SK-N-SH treated with all-trans-retinoic acid at 6 μM for 48 hours (cell line): ENCODE measurements around the gene PLAC8L1.
A peak's percentile ranks its signal among the peaks of the same experiment; 100 is the strongest.

Experiments
- ATAC-seq: fragments of 200-7000 bp; cut with Tn5 transposase; 3 replicates; pipeline ENCODE4 v1.9.1; 2020; ENCODE audit warnings: mild to moderate bottlenecking, moderate library complexity
- ARNTL ChIP-seq: fragments of 450-650 bp; formaldehyde crosslinking; IDR thresholded peaks from 2 replicates; pipeline ENCODE4 v1.5.0; 2020; ENCODE audit warnings: low read depth, mild to moderate bottlenecking, moderate library complexity, borderline replicate concordance
- CREB5 ChIP-seq: fragments of 250-450 bp; sonication (Bioruptor Pico); IDR thresholded peaks from 2 replicates; pipeline ENCODE4 v1.5.1; 2020; ENCODE audit warnings: low read depth, mild to moderate bottlenecking, moderate library complexity
- CSDC2 ChIP-seq: fragments of 250-450 bp; sonication (Bioruptor Pico); IDR thresholded peaks from 2 replicates; pipeline ENCODE4 v1.5.0; 2020; ENCODE audit warnings: mild to moderate bottlenecking, moderate library complexity
- CSRNP3 ChIP-seq: fragments of 250-450 bp; sonication (Bioruptor Pico); IDR thresholded peaks from 2 replicates; pipeline ENCODE4 v1.5.1; 2021; ENCODE audit warnings: mild to moderate bottlenecking, moderate library complexity
- ESRRG ChIP-seq: fragments of 250-450 bp; sonication (Bioruptor Pico); IDR thresholded peaks from 2 replicates; pipeline ENCODE4 v1.6.1; 2021; ENCODE audit warnings: mild to moderate bottlenecking
- GLIS3 ChIP-seq: fragments of 250-450 bp; sonication (Bioruptor Pico); IDR thresholded peaks from 2 replicates; pipeline ENCODE4 v1.5.0; 2020; ENCODE audit warnings: mild to moderate bottlenecking, moderate library complexity
- ISL1 ChIP-seq: fragments of 250-450 bp; sonication (Bioruptor Pico); IDR thresholded peaks from 2 replicates; pipeline ENCODE4 v2.1.2; 2022; ENCODE audit warnings: mild to moderate bottlenecking, moderate library complexity
- OSR1 ChIP-seq: fragments of 250-450 bp; sonication (Bioruptor Pico); IDR thresholded peaks from 2 replicates; pipeline ENCODE4 v1.8.0; 2022; ENCODE audit warnings: moderate library complexity, mild to moderate bottlenecking, inconsistent platforms
- PATZ1 ChIP-seq: fragments of 250-450 bp; sonication (Bioruptor Pico); IDR thresholded peaks from 2 replicates; pipeline ENCODE4 v1.8.0; 2020; ENCODE audit warnings: mild to moderate bottlenecking, moderate library complexity, borderline replicate concordance
- POU6F1 ChIP-seq: fragments of 250-450 bp; sonication (Bioruptor Pico); IDR thresholded peaks from 2 replicates; pipeline ENCODE4 v1.8.0; 2021; ENCODE audit warnings: low read depth, mild to moderate bottlenecking, moderate library complexity, borderline replicate concordance
- PPARA ChIP-seq: fragments of 250-450 bp; sonication (Bioruptor Pico); IDR thresholded peaks from 2 replicates; pipeline ENCODE4 v1.5.0; 2020; ENCODE audit warnings: mild to moderate bottlenecking, borderline replicate concordance
- RARB ChIP-seq: fragments of 250-450 bp; sonication (Bioruptor Pico); IDR thresholded peaks from 2 replicates; pipeline ENCODE4 v1.8.0; 2021; ENCODE audit warnings: mild to moderate bottlenecking, moderate library complexity
- SNAI2 ChIP-seq: fragments of 250-450 bp; sonication (Bioruptor Pico); IDR thresholded peaks from 2 replicates; pipeline ENCODE4 v1.5.0; 2020; ENCODE audit warnings: mild to moderate bottlenecking, moderate library complexity
- TCF4 ChIP-seq: fragments of 250-450 bp; sonication (Bioruptor Pico); IDR thresholded peaks from 2 replicates; pipeline ENCODE4 v1.8.0; 2021; ENCODE audit warnings: mild to moderate bottlenecking, moderate library complexity, borderline replicate concordance
- TOX ChIP-seq: fragments of 250-450 bp; sonication (Bioruptor Pico); IDR thresholded peaks from 2 replicates; pipeline ENCODE4 v1.8.0; 2021; ENCODE audit warnings: mild to moderate bottlenecking, moderate library complexity, borderline replicate concordance
- TSHZ2 ChIP-seq: fragments of 250-450 bp; sonication (Bioruptor Pico); IDR thresholded peaks from 2 replicates; pipeline ENCODE4 v1.5.0; 2020; ENCODE audit warnings: mild to moderate bottlenecking, moderate library complexity
- ZC3H10 ChIP-seq: fragments of 250-450 bp; sonication (Bioruptor Pico); IDR thresholded peaks from 2 replicates; pipeline ENCODE4 v1.5.1; 2021; ENCODE audit warnings: mild to moderate bottlenecking, moderate library complexity
- ZFP3 ChIP-seq: fragments of 250-450 bp; sonication (Bioruptor Pico); IDR thresholded peaks from 2 replicates; pipeline ENCODE4 v1.5.0; 2020; ENCODE audit warnings: mild to moderate bottlenecking, moderate library complexity
- ZFP30 ChIP-seq: fragments of 450-650 bp; formaldehyde crosslinking; IDR thresholded peaks from 2 replicates; pipeline ENCODE4 v1.5.0; 2022; ENCODE audit warnings: mild to moderate bottlenecking, moderate library complexity
- ZNF565 ChIP-seq: fragments of 450-650 bp; formaldehyde crosslinking; conservative IDR thresholded peaks from 2 replicates; pipeline ENCODE4 v1.5.0; 2020; ENCODE audit warnings: low read depth, mild to moderate bottlenecking, moderate library complexity
- ZNF70 ChIP-seq: fragments of 450-650 bp; formaldehyde crosslinking; IDR thresholded peaks from 2 replicates; pipeline ENCODE4 v1.5.0; 2020; ENCODE audit warnings: mild to moderate bottlenecking, moderate library complexity
- ZNF8 ChIP-seq: fragments of 450-650 bp; formaldehyde crosslinking; IDR thresholded peaks from 2 replicates; pipeline ENCODE4 v1.5.0; 2020; ENCODE audit warnings: mild to moderate bottlenecking, moderate library complexity

Gene PLAC8L1

GRCh38 chr5:146048994-146049703 lies 56.2 kb downstream of the PLAC8L1 start:
- TF ChIP-seq CSRNP3 (CRISPR knock-in tag): no peak
- no peak for TF ChIP-seq CSDC2 (CRISPR knock-in tag)
- no peak for TF ChIP-seq ZFP3 (CRISPR knock-in tag)
- TF ChIP-seq TOX (CRISPR knock-in tag): no peak
- no peak for TF ChIP-seq ESRRG
- no peak for TF ChIP-seq SNAI2 (CRISPR knock-in tag)
- no peak for TF ChIP-seq ZC3H10 (CRISPR knock-in tag)
- TF ChIP-seq CREB5 (CRISPR knock-in tag): no peak
- no peak for TF ChIP-seq ZNF70 (CRISPR knock-in tag)
- peak; percentile 96 for ATAC-seq

GRCh38 chr5:146047396-146047795 lies 58.0 kb downstream of the PLAC8L1 start:
- TF ChIP-seq TOX (CRISPR knock-in tag) (no peak), ZFP3 (CRISPR knock-in tag) (no peak), TCF4 (CRISPR knock-in tag) (no peak), ZNF8 (CRISPR knock-in tag) (no peak), OSR1 (no peak), ESRRG (no peak), GLIS3 (CRISPR knock-in tag) (no peak), ZFP30 (no peak), ZNF70 (CRISPR knock-in tag) (no peak), TSHZ2 (no peak), CSRNP3 (CRISPR knock-in tag) (no peak), ISL1 (CRISPR knock-in tag) (no peak)
- no peak for ATAC-seq

GRCh38 chr5:146043722-146044121 lies 61.7 kb downstream of the PLAC8L1 start:
- TF ChIP-seq ZC3H10 (CRISPR knock-in tag) (no peak), POU6F1 (CRISPR knock-in tag) (no peak), CSDC2 (CRISPR knock-in tag) (no peak), ZFP30 (no peak), RARB (CRISPR knock-in tag) (no peak), PPARA (CRISPR knock-in tag) (no peak), ARNTL (CRISPR knock-in tag) (no peak), CREB5 (CRISPR knock-in tag) (no peak), ZNF8 (CRISPR knock-in tag) (no peak), SNAI2 (CRISPR knock-in tag) (no peak), TCF4 (CRISPR knock-in tag) (no peak), PATZ1 (no peak), ZNF565 (CRISPR knock-in tag) (no peak)
- ATAC-seq: no peak
